DND-41 (cell line): Measurements from ENCODE around the gene JPH3.

ENCODE experiments used
- EZH2 ChIP-seq: IDR thresholded peaks from 3 replicates; pipeline ENCODE4 v1.6.1; 2012; ENCODE audit warnings: borderline replicate concordance, low read depth, mild to moderate bottlenecking, moderate library complexity, low read length, inconsistent platforms; ENCODE audit not compliant: severe bottlenecking
- TF ChIP-seq, protein P1 (sequence below): IDR thresholded peaks from 2 replicates; pipeline ENCODE4 v1.5.1; 2012; ENCODE audit warnings: borderline replicate concordance, low read length, moderate library complexity, mild to moderate bottlenecking; ENCODE audit not compliant: poor library complexity, severe bottlenecking; ENCODE audit errors: extremely low read depth

GRCh38 chr16:87731607-87732006, 129.3 kb downstream of the JPH3 start:
- TF ChIP-seq, protein P1, sequence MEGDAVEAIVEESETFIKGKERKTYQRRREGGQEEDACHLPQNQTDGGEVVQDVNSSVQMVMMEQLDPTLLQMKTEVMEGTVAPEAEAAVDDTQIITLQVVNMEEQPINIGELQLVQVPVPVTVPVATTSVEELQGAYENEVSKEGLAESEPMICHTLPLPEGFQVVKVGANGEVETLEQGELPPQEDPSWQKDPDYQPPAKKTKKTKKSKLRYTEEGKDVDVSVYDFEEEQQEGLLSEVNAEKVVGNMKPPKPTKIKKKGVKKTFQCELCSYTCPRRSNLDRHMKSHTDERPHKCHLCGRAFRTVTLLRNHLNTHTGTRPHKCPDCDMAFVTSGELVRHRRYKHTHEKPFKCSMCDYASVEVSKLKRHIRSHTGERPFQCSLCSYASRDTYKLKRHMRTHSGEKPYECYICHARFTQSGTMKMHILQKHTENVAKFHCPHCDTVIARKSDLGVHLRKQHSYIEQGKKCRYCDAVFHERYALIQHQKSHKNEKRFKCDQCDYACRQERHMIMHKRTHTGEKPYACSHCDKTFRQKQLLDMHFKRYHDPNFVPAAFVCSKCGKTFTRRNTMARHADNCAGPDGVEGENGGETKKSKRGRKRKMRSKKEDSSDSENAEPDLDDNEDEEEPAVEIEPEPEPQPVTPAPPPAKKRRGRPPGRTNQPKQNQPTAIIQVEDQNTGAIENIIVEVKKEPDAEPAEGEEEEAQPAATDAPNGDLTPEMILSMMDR, result no peak
- TF ChIP-seq EZH2, result no peak
